ENCODE results near the gene GNAQ.
"Not testable (repeated sequence)": the region's sequence is repeated elsewhere in the genome, so short reads cannot be mapped to it uniquely, and the experiment has no call there.

Gene GNAQ

DNA sequence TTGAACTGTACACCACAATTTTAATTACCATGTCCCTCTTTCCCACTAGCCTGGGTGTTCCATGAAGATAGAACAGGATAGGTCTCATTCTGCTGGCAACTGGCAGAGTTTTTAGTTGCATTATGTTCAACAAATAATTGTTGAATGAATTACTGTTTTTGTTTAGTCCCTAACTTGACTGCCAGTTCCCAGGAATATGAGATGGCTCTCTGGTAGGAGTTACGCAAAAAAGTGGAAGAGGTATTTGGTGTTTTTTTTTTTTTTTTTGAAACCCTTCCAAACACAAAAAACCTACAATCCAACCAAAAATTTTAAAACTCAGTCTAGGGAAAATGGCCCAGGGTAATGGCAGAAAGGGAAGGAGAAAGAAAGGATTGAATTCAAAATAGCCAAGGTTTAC lies 153.6 kb downstream of the GNAQ start:
- DNase-seq (ENCODE audit: low read depth, low spot score) = no peak

- no peak for DNase-seq (ENCODE audit: low read depth, low spot score)
Observed at GRCh38 chr9:77876590-77876989, 155.0 kb downstream of the GNAQ start.

DNA sequence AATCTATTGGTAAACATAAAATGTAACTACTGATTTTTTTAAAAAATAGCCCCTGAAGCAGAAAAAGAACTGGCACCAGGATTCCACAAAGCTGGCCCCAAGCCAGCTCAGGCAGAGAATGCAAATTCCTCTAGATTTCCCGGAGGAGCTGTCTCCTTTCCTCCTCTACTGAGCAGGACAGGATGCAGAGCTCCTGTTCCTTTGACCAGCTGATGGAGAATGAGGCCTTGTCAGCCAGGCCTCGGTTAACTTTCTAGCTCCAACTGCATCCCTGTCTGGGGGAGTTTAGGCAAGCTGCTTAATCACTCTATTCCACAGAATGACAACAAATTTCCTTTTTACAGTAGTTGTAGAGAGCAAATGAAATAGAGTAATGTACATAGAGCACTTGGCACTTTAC lies 155.5 kb downstream of the GNAQ start:
- no peak for DNase-seq (ENCODE audit: low read depth, low spot score)

- no peak for DNase-seq (ENCODE audit: low read depth, low spot score)
Observed at GRCh38 chr9:77872863-77873262, 158.7 kb downstream of the GNAQ start.

- no peak for DNase-seq (ENCODE audit: low read depth, low spot score)
Observed at GRCh38 chr9:77872177-77872576, 159.4 kb downstream of the GNAQ start.

DNA sequence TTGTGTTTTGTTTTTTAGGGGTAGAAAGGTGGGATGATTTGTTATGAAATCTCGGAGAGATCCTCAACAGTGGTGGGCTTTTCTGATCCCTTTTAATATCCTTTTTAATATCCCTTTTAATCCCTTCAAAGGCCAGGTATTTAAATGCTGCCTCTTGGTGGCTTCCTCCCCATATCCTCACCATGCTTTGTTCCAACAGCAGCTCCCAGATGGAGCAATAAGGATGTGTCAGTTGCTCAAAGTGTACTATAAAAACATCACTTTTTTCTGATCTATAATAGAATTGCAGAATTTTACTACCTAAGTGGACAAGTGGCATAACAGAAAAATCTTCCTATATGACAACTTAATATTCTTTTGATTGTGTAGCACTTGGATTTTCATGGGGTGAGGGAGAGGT lies 160.1 kb downstream of the GNAQ start:
- no peak for DNase-seq (ENCODE audit: low read depth, low spot score)

- no peak for DNase-seq (ENCODE audit: low read depth, low spot score)
Observed at GRCh38 chr9:77866878-77867277, 164.7 kb downstream of the GNAQ start.

DNA sequence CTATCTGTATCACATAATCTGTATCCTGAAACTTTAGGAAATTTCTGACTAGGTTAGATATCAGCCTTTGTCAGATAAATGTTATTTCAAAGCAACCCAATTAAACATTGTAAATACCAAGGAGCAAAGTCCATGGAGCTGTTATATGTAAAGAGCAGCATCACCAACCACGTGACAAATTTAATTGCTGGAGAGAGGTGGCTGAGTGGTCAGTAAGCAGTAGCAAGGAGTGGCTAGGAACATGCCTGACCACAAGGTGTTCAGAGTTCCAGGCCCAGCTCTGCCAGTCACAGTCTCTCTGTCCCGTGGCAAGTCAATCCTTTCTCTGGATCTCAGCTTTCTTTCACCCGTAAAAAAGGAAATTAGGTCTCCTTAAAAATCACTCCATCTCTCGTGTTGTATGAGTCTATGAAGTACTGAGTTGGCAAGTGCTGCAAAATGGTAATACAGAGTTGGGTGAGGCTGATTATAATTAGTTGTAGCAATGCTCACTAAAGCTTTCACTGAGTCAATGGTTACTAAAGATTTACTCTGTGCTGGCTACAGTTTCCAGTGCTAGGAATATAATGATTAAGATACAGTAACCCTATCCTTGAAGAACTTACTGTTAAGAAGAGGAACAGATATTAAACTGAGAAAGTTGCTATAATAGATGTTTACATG lies 166.1 kb downstream of the GNAQ start:
- no peak for DNase-seq (ENCODE audit: low read depth, low spot score)

DNA sequence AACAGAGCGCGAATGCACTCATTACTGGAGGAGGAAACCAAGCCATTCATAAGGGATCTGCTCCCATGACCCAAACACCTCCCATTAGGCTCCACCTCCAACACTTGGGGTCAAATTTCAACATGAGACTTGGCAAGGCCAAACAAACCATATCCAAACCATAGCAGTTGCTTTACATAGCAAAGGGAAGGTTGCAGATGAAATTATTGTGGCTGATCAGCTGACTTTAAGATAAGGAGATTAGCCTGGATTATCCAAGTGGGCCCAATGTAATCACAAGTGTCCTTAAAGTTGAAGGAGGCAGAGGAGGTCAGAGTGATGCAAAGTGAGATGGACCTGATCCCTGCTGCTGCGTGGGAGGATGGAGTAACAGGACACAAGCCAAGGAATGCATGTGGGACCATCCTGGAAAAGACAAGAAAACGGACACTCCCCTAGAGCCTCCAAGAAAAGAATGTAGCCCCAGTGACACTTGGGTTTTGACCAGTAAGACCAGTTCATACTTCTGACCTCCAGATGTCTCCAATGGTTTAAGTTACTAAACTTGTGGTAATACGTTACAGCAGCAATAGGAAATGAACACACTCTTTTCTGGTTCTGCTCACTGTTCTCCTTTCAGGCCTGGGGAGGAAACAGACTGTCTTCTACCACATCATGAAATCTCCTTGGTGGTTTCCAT lies 167.3 kb downstream of the GNAQ start:
- DNase-seq (ENCODE audit: low read depth, low spot score) = no peak

DNA sequence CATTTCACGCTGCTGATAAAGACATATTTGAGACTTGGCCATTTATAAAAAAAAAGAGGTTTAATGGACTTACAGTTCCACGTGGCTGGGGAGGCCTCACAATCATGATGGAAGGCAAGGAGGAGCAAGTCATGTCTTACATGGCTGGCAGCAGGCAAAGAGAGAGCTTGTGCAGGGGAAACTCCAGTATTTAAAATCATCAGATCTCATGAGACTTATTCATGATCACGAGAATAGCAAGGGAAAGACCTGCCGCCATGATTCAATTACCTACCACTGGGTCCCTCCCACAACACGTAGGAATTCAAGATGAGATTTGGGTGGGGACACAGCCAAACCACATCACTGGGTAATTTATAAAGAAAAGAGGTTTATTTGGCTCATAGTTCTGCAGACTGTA lies 168.0 kb downstream of the GNAQ start:
- DNase-seq (ENCODE audit: low read depth, low spot score) = not testable (repeated sequence)

- DNase-seq (ENCODE audit: low read depth, low spot score) = not testable (repeated sequence)
Observed at GRCh38 chr9:77860953-77861352, 170.7 kb downstream of the GNAQ start.

GRCh38 chr9:77857513-77858259 lies 173.9 kb downstream of the GNAQ start:
- no peak for DNase-seq (ENCODE audit: low read depth, low spot score)

GRCh38 chr9:77856615-77857014 lies 175.0 kb downstream of the GNAQ start:
- no peak for DNase-seq (ENCODE audit: low read depth, low spot score)

- no peak for DNase-seq (ENCODE audit: low read depth, low spot score)
Observed at GRCh38 chr9:77854916-77855311, 176.7 kb downstream of the GNAQ start.

DNA sequence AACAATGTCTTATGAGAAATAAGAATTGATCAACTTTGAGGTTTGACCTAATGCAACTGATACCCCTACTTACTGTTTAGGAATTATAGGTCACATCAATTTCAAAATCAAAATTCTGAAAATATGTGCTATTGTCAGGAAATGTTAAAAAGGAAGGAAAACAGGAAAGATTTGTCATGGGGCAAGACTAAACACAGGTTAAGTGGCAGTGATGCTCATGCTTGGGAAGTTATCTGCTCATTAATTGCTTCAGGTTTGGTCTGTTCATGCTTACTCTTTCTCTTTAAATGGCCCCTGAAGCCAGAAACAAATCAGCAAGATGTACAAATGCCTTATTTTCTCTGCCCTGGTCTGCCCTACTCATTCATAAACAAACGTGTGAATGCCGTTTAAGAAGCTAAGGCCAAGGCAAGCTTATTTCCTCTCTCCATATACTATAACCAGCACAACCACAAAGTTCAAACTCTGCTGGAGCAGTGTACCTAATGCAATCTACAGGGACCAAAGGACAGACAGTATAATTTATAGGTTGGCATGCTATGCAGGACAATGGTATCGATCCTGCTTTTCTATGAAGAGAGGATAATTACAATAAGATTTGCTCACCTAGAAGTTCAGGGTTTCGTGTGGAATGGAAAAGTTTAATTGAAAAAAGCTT lies 177.2 kb downstream of the GNAQ start:
- DNase-seq (ENCODE audit: low read depth, low spot score) = no peak

GRCh38 chr9:77853716-77854115 lies 177.9 kb downstream of the GNAQ start:
- DNase-seq (ENCODE audit: low read depth, low spot score) = no peak

DNA sequence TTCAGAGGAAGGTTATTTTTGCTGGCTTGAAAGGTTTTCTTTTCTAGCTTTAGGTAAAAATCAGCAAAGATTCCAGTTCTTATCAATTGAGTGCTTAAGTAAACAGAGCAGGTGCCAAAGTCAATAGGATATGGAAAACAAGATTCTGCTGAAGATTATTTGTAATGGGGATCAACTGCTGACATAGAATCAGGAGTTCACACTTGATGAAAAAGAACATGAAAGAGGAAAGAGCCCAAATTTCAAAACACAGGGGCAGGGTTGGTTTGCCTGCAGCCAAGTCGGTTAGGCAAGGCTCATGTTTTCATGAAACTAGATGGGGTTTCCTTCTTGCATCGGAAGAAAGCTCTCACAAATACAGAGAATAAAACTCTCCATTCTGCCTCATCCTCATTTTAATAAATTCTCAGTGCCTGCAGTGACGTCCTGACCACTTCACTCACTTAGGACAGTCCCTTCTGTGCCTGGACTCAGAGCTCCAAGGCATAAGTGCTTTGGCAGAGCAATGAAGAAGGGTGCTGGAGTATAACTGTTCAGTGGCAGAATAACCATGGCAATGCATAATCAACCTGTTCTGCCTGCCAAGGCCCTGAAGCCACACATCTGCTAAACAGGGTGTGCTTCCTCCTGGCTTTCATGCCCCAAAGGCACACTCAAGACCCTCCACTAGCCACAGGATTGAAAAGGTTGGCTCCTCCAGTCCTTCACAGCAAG lies 179.6 kb downstream of the GNAQ start:
- no peak for DNase-seq (ENCODE audit: low read depth, low spot score)

- DNase-seq (ENCODE audit: low read depth, low spot score) = no peak
Observed at GRCh38 chr9:77848897-77849296, 182.7 kb downstream of the GNAQ start.

DNA sequence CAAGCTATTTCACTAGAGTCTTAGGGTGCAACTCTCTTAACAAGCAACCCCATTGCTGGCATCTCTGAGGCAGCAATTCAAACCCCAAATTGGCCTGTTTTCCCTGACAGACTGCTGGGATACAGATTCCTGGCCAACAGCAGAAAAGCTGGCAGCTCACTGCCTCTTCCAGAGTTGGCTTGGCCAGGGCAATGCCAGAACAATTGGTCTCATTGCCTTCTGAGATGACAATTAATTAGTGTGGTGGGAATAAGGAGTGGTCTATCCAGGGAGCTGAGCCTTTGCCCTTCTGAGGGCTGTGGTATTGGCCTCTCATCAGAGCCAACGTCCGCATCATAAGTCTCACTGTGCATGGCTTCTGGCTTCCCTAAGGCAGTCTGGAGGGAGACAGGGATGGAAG lies 183.2 kb downstream of the GNAQ start:
- no peak for DNase-seq (ENCODE audit: low read depth, low spot score)

GRCh38 chr9:77847626-77848025 lies 184.0 kb downstream of the GNAQ start:
- no peak for DNase-seq (ENCODE audit: low read depth, low spot score)

DNA sequence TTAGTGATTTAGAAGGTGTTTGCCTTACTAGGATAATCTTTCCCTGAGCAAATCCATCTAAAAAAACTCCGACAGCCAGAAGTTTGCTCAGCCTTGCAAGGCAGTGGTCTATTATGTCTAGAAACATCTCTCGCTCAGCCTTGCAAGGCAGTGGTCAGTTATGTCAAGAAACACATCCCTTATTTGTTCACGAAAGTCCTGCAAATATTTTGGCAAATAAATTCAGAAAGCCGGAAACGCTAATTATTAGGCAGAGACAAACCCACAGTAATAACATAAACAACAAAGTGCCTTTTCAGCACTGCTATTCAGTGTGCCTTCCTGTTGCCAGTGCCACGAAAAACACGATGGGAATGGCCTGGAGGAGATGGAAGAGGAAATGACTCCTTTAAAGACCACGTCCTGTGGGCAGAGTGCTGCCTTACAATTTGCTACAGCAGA lies 184.5 kb downstream of the GNAQ start:
- DNase-seq (ENCODE audit: low read depth, low spot score) = no peak

DNA sequence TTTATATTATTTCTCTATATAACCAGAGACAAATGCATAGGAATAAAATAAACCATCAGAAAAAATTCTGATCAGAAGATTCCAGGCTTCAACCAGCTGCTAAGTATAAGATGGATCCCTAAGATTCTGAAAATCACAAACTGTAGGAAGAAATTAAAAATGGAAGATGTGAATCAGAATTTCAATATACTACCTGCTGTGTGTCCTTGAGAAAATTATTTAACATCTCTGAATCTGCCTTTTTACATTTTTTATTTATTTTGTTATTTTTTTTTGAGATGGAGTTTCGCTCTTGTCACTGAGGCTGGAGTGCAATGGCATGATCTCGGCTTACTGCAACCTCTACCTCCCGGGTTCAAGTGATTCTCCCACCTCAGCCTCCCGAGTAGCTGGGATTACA lies 187.2 kb downstream of the GNAQ start:
- DNase-seq (ENCODE audit: low read depth, low spot score) = no peak
